ENCODE data around the gene ABCC4.

- TF ChIP-seq CTCF (conservative IDR thresholded peaks at IDR 0.05; ENCODE audit: low read depth, low read length) (no peak), EZH2 (IDR thresholded peaks at IDR 0.05; ENCODE audit: low read length, unreplicated experiment) (no peak)
These were observed 119.7 kb downstream of the ABCC4 start for GRCh38 chr13:95181586-95181985.

Data from PC-3 (cell line).